AG20443 (cell line): ENCODE data around the gene NKIRAS1.
"Not testable (repeated sequence)": the region's sequence is repeated elsewhere in the genome, so short reads cannot be mapped to it uniquely, and the experiment has no call there.

Experiments used
- DNase-seq: peaks from one replicate; pipeline ENCODE4 v3.0.0; 2012; ENCODE audit warnings: low spot score, mixed read lengths

Gene NKIRAS1

DNA sequence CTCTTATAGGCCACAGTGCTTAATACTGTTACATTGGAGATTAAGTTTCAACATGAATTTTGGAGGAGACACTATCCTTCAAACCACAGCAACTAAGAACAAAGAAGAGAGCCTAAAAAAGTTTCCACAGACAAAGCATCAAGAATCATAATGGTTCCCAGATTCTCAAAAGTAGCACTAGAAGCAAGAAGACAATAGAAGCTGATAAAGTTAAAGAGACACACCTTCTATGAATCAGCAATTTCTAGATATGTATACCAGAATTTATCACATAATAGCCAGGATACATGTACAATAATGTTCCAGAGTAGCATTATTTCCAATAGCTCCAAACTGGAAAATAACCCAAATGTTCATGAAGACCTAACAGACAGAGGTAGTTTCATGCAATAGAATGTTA lies 12.2 kb downstream of the NKIRAS1 start:
- no peak for DNase-seq

DNA sequence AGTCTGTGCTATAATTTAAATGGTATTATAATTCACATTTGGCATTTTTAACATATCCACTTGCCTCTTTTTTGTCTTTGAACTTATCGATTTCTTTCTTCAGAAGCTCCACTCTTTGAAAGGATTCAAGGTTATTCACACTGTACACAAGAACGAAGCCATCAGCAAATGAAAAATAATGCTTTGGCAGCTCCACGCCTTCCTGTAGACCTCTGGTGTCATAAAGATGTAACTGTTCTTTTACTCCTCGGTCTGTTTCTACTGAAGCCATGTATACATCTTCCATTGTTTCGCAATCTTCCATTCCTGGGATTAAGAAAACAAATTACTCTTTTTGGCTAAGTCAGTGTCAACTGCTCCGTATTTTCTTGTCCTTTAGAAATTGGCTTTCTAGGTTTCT lies 16.0 kb downstream of the NKIRAS1 start:
- no peak for DNase-seq

DNA sequence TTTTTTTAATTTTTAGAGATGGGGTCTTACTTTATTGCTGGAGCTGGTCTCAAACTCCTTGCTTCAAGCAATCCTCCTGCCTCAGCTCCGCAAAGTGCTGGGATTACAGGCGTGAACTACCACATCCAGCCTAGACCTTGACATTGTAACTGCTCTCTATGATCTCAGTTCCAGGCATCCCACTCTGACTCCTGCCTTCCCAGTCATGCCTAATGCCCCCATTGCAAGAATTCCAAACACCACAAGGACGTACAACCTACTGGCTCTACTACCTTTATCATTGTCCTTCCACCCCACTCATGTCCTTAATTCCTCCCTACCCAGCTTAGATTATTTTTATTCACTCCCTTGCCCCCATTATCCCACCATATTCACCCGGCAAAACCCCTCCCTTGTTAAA lies 21.6 kb downstream of the NKIRAS1 start:
- no peak for DNase-seq

DNA sequence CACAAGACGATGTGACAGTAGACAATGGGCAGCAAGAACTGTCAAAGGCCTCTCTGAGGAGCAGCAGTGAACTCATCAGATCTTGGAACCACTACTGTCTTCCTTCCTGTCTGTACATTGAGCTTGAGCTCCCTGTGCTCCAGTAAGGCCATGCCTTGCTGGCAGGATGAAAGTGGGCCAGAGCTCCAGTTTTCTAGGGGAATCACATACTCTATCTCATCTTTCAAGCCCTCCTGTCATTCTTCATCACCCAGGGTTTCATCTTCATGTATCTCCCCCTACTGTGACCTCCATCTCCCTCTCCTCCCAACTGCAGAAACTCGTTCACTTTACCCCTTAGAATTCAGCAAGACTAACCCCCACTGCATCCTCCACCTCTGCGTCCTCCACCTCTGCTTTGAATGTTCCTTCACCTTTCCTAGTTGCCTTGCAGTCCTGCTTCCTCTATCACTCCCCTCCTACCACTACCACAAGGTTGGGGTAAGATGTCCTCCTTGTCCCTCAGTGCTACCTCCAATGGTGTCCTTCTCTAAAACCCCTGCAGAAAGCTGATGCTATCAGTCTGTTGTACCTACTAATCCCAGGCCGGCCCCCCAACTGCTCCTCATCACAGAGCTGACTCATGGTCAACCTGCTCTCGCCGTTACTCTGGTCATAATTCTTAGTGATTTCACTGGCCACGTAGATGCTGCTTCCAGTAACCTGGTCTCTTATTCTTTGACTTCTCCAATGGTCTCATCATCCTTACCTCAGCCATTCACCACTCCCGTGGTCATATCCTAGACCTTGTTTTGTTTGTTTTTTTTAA lies 22.3 kb downstream of the NKIRAS1 start:
- DNase-seq, result no peak

DNA sequence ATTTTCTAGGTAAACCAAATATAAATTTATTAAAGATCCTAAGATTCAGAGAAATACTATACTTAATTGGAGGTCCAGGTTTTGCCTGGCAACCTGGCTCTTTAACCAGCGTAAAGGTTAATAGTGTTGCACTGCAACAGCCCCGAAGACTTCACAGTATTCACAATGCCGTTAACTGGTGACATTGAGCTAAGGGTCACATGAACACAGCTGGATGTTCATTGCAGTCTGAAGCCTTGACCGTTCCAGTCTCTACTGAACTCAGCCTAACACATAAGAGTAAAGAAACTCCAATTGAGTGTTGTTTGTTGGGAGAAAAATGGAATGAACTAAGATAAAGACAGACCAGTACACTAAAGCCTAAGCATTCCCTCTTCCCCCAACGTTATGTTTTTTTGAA lies 26.8 kb downstream of the NKIRAS1 start:
- no peak for DNase-seq

DNA sequence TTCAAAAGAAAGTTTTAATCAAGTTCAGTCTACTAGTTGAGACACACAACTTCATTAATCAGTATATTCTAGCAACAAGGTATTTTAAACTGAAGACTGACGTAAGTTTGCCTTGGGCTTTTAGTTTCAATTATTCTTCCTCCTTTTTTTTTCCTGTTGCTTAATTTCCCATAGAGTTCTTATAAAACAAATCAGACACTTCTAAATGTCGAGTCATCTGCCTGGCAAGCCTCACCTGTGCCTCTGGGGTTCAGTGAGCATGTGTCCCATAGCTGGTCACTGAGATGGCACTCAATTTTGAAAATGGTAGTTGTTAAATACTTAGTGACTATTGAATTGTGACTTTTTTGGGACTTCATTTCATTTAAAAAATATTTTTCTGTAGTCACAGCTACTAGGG lies 27.4 kb downstream of the NKIRAS1 start:
- DNase-seq, result no peak

DNA sequence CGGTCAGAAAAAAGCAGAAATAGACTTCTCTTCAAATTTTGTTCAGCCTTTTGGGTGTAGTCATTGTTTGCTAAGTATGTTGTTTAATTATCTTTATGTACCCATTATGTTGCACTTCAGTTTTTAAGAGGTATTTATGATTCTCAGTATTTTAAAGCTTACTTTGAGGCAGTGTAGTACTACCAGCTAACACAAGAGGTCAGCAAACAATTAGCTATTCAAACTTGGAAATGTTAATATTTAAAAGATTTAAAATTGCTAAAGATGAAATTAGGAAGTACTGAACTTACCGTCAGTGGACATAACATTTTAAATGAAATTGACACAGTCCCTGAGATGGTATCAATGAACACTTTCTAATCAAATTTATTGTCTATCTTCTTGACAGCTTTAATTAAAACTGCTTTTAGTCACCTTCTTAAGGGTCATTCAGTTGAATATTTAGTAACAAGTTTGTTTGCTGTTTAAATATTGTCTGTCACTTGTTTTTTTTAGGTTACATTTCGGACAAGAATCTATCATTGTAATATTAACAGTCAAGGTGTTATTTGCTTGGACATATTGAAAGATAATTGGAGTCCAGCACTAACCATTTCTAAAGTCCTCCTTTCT lies 28.1 kb downstream of the NKIRAS1 start:
- peak; percentile 26 for DNase-seq

DNA sequence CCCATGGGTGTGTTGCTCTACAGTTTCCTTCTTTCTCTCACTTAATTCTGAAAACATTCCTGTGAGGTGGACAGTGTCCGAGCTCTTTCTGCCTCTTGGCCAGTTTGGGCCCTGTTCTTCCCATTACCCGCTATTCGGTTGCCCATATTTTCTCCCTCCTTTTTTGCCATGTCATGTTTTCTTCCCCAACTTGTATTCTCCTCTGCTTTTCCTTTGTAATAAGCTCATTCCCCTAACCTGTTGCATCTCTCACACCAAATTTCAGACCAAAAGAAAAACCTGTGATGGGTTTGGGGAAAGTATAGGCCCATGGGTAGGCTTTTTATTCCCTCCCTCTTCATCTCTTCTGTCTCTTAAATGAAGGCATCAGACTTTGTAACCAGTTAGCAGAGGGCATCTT lies 30.5 kb downstream of the NKIRAS1 start:
- DNase-seq, result no peak

DNA sequence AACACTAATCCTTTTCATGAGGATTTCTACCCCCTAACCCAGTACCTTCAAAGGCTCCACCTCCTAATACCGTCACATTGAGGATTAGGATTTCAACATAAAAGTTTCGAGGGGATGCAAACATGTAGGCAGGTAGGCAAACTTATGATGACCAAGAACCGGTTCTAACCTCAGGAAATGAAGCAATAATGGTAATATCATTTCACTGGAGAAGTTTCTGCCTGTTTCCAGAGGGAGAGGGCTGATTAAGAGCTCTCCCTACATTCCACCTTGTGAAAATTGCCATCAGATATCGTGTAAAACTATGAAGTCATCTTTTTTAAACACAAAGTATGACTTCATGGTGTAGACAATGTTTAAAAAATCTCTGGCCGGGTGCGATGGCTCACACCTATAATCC lies 31.6 kb downstream of the NKIRAS1 start:
- DNase-seq, result no peak

DNA sequence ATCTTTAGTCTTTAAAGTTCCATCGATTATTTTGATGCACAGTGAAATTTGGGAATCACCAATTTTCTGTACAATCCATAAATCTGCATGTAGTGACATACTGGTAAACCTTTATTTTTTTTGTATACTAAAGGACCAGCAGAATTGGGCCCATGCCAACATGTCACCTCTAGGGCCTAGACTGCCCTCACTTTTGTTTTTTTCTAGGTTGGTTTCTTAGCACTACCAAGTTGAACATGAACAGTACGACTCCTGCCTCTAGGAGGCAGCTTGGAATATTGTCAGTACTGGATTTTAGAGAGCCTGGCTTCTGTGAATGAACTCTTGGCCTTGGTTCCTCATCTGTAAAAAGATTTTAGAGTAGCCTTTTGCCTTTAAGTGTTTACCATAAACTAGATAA lies 32.3 kb downstream of the NKIRAS1 start:
- no peak for DNase-seq

DNA sequence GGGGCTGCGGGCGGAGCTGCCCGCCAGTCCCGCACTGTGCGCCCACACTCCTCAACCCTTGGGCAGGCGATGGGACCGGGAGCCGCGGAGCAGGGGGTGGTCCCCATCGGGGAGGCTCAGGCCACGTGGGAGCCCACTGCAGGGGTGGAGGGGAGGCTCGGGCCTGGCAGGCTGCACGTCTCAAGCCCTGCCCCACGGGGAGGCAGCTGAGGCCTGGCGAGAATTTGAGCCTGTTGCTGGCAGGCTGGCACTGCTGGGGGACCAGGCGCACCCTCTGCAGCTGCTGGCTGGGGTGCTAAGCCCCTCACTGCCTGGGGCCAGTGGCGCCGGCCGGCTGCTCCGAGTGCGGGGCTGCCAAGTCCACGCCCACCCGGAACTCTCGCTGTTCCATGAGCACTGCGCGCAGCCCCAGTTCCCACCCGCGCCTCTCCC lies 34.3 kb downstream of the NKIRAS1 start:
- no peak for DNase-seq

DNA sequence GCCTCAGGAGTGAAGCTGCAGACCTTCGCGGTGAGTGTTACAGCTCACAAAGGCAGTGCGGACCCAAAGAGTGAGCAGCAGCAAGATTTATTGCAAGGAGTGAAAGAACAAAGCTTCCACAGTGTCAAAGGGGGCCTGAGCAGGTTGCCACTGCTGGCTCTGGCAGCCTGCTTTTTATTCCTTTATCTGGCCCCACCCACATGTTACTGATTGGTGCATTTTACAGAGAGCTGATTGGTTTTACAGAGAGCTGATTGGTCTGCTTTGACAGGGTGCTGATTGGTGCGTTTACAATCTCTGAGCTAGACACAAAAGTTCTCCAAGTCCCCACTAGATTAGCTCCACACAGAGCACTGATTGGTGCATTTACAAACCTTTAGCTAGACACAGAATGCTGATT lies 34.8 kb downstream of the NKIRAS1 start:
- DNase-seq, result not testable (repeated sequence)

DNA sequence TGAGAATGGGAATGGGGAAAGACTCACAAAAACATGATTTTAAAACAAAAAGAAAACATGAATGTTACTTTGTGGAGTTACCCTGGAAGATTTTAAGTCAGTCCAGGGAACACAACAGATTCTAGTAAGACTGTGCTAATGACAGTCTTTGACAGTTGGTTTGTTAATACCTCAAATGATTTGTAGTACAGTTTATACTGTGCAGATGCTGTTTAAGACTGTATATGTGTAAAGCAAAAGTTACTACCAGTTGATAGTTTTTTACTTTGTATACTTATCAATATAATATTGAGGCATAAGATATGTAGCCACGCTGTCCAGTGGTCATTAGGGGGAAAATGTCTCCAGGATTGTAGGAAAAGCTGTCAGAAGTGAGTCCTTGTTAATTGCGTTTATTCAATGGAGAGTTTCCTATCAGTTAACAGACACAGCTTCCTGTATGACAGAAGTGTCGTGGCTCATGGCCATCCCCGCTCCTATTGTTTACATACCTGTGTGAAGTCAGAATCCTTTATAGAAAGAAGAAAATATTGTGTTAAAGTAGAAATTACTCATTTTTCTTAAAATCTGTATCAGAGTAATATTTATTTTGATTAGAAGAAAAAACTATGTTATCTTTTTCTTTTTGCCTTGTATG lies 36.0 kb downstream of the NKIRAS1 start:
- no peak for DNase-seq

DNA sequence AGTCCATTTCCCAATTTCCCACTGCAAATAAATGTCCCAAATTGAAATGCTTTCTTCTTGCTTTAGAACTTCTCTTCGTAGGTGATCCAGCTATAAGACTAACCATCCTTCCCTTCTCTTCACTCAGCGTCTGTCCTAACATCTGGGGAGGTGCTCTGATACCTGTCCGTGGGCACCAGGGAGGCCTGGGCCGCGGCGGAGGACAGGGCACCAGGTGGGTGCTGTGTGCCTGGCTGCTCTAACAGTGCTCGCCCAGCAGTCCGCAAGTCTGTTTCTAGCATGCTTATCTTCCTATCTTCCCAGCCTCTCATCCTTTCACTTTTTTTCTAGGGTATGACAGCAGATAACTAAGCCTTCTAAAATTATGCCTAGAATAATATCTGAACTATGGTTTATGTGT lies 37.3 kb downstream of the NKIRAS1 start:
- no peak for DNase-seq

DNA sequence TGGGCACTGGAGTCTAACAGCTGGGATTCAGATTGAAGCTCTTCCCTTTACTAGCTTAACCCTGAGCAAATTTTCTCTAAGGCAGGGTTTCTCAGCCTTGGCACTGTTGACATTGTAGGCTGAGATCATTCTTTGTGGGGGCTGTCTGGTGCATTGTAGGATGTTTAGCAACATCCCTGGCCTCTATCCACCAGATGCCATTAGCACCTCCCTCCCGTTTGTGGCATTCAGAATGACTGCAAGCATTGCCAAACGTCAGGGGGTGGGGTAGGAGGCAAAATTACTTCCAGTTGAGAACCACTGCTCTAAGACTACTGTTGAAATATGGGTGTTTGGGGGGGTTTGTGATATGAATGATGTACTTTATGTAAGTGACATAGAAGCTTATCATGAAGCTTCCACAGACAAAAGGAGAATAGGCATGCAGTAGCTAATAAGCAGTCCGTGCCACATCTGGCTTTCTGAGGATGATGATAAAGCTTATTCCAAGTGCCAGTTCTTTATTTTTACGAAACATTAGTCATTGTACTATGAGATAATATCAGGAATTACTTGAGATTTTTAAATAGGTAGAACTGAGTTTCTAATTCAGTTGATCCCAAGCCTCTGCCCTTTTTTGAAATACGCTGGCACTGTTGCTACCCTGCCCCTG lies 39.3 kb downstream of the NKIRAS1 start:
- peak; percentile 82 for DNase-seq

DNA sequence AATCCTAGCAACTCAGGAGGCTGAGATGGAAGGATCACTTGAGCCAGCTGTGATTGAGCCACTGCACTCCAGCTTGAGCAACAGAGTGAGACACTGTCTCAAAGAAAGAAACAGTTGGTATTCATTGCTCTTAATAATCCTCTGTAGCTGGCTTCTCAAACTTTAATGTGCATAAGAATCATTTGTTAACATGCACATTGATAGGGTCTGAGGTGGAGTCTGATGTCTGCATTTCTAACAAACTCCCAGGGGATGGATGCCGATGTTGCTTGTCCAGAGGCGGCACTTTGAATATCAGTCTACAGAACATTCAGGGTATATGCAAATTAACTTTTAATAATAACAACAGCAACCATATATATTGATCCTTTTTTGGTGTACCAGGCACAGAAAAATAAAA lies 39.9 kb downstream of the NKIRAS1 start:
- DNase-seq, result no peak

DNA sequence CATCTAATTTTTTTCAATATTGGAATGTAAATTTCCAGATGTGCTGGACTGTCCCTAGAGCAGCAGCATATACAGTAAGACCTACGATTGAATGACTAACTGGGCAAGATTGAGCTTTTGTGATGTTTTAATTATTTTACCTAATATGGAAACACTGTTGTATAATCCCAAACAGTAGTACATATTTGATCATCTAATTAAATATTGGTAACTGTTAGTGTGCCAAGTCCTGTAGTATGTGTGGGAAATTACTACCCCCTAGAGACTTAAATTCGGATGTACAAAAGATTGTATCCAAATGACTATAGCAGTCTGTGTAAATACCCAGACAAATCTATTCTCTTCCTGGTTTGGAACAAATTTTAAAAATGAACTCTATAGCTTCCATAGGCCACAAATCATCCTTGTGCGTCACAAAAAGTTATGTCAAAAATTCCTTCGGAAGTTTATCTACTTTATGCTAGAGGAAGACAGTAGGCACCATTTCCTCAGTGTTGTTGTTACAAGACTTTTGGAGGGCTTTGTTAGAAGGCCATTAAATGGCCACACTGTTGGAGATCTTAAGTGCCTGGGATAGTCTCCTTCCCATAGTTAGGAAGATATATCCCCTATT lies 41.6 kb downstream of the NKIRAS1 start:
- DNase-seq, result no peak

DNA sequence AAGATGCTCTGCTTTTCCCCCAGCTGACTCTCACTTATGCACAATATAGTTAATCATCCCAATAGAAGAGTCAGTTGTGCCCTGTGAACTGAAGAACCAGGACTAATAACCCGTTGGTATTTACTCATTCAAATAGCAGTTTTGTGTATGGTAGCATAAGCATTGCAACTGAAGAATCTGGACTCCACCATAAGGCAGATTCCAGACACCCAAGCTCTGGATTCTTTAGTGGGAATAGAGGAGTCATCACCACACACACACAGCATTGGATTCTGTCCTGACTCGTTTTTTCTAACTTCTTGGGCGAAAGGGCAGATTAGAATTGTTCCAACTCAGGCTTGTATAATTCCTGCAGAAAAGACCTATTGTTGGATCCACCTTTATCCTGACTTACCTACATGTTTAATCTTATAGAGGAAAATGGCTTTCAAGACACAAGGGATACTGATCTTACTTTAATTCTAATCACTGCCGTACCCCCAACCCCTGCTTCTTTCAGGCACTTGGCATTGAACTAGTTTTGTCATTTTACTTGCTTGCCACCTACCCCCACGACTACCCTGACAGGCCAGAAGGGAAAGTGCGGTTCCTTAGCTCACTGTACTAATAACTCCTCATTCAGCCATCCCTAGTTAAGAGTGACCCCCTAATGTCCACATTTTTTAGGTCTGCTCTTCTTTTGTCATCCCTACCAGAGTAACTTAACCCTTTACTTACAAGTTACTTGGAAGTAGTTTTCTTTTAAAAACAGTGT lies 42.3 kb downstream of the NKIRAS1 start:
- DNase-seq, result peak; percentile 72

DNA sequence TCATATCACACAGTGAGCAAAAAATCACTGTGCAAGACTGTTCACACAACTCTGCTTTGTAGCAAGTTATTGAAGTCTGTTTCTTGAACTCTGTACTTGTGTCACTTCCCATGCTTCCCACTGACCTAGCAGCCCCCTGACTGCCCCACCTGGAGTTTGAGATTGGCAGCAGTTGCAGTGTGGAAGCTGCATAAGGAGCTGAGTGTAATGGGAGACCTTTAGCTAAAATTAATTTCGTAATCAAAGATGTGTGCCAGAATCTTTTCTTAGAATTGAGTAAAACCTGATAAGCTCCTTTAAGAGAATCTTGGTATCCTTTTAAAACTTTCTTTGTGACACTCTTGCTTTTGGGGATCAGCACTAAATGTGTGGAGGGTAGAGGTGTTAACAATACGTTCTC lies 42.8 kb downstream of the NKIRAS1 start:
- DNase-seq, result peak; percentile 32

DNA sequence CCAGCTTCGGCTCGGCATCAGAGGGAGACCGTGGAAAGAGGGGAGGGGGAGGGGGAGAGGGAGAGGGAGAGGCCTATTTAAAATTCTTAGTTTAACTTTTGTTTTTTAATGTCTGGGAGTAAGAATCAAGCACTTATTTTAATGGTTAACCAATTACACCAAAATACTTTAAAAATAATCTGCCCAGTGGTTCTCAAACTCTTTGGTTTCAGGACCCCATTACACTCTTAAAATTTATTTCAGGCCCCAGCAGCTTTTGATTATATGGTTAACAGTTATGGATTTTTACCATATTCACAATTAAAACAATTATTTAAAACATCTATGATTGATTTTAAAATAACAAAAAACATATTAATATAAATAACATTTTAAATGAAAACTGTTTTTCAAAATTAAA lies 44.5 kb downstream of the NKIRAS1 start:
- no peak for DNase-seq

DNA sequence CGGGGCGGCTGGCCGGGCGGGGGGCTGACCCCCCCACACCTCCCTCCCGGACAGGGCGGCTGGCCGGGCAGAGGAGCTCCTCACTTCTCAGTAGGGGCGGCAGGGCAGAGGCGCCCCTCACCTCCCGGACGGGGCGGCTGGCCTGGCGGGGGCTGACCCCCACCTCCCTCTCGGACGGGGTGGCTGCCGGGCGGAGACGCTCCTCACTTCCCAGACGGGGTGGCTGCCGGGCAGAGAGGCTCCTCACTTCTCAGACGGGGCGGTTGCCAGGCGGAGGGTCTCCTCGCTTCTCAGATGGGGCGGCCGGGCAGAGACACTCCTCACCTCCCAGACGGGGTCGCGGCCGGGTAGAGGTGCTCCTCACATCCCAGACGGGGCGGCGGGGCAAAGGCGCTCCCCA lies 45.4 kb downstream of the NKIRAS1 start:
- DNase-seq, result not testable (repeated sequence)

DNA sequence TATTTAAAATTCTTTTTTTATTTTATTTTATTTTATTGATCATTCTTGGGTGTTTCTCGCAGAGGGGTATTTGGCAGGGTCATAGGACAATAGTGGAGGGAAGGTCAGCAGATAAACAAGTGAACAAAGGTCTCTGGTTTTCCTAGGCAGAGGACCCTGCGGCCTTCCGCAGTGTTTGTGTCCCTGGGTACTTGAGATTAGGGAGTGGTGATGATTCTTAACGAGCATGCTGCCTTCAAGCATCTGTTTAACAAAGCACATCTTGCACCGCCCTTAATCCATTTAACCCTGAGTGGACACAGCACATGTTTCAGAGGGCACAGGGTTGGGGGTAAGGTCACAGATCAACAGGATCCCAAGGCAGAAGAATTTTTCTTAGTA lies 46.1 kb downstream of the NKIRAS1 start:
- not testable (repeated sequence) for DNase-seq
